Naive thymus-derived CD4-positive, alpha-beta T cell (primary cell): ENCODE measurements around the gene NUDT7. TPM values are rescaled to one million over a fixed set of nuclear protein-coding genes. Genes with fewer than 3 reads are reported as not detected.

Experiments used
- ATAC-seq: fragments of 150-1000 bp; cut with Tn5 transposase; 2 replicates; pipeline ENCODE4 v1.10.0; 2021; ENCODE audit warnings: mild to moderate bottlenecking, moderate library complexity
- CTCF ChIA-PET: fragments of 350-600 bp; sonication (Branson Sonifier 250); formaldehyde crosslinking; loops from one replicate; lab custom pipeline; 2021; ENCODE audit warnings: antibody characterized with exemption; lab: Charles Lee
- POLR2A ChIA-PET: fragments of 350-600 bp; sonication (Branson Sonifier 250); formaldehyde crosslinking; loops from one replicate; lab custom pipeline; 2021; ENCODE audit warnings: antibody characterized with exemption, inconsistent platforms; lab: Charles Lee
- DNase-seq, 9 donors: peaks; one replicate each; pipeline versions ENCODE4 v3.0.0 to v3.0.0-alpha.2; 2020 to 2022; ENCODE audit warnings: mixed read lengths in 1 of 9
- H3K27ac ChIP-seq: one replicate; pipeline ENCODE4 v1.7.0; 2013; ENCODE audit warnings: mild to moderate bottlenecking, low read depth, low read length, moderate library complexity
- H3K27me3 ChIP-seq, 2 donors: one replicate each; pipeline ENCODE4 v1.7.0; 2013; ENCODE audit warnings: low read length in 2 of 2, mild to moderate bottlenecking in 2 of 2, moderate library complexity in 2 of 2; ENCODE audit not compliant: control insufficient read depth in 2 of 2, insufficient read depth in 2 of 2
- H3K36me3 ChIP-seq, 3 experiments: 1 replicate in 2 of 3; 2 replicates in 1 of 3; pipeline ENCODE4 v1.7.0; 2013; ENCODE audit warnings: low read length in 3 of 3, mild to moderate bottlenecking in 3 of 3, moderate library complexity in 1 of 3; ENCODE audit not compliant: insufficient read depth in 3 of 3, control insufficient read depth in 2 of 3
- H3K4me1 ChIP-seq, 2 donors: one replicate each; pipeline ENCODE4 v1.7.0; 2013; ENCODE audit warnings: low read length in 2 of 2, mild to moderate bottlenecking in 2 of 2, moderate library complexity in 1 of 2; ENCODE audit not compliant: control insufficient read depth in 2 of 2, insufficient read depth in 2 of 2
- H3K4me3 ChIP-seq: 2 replicates; pipeline ENCODE4 v1.7.0; 2013; ENCODE audit warnings: mild to moderate bottlenecking, low read length
- H3K9me3 ChIP-seq, 3 experiments: 1 replicate in 2 of 3; 2 replicates in 1 of 3; pipeline ENCODE4 v1.7.0; 2013; ENCODE audit warnings: low read length in 3 of 3; ENCODE audit not compliant: control insufficient read depth in 2 of 3
- H3K27ac Mint-ChIP-seq, 9 donors: one replicate each; pipeline ENCODE4 v1.8.0; 2020 to 2022; ENCODE audit warnings: mixed read lengths in 9 of 9, mild to moderate bottlenecking in 8 of 9, moderate library complexity in 5 of 9, inconsistent platforms in 2 of 9
- H3K27me3 Mint-ChIP-seq, 5 donors: one replicate each; pipeline ENCODE4 v1.8.0; 2021 to 2022; ENCODE audit warnings: mixed read lengths in 5 of 5, mild to moderate bottlenecking in 1 of 5
- H3K36me3 Mint-ChIP-seq, 5 donors: one replicate each; pipeline ENCODE4 v1.8.0; 2020 to 2022; ENCODE audit warnings: mixed read lengths in 5 of 5, mild to moderate bottlenecking in 3 of 5, inconsistent platforms in 1 of 5
- H3K4me1 Mint-ChIP-seq, 7 donors: one replicate each; pipeline ENCODE4 v1.8.0; 2020 to 2022; ENCODE audit warnings: mixed read lengths in 7 of 7, mild to moderate bottlenecking in 3 of 7, inconsistent platforms in 1 of 7
- H3K4me3 Mint-ChIP-seq, 10 donors: one replicate each; pipeline ENCODE4 v1.8.0; 2020 to 2022; ENCODE audit warnings: mild to moderate bottlenecking in 10 of 10, mixed read lengths in 10 of 10, moderate library complexity in 6 of 10, inconsistent platforms in 2 of 10
- H3K9me3 Mint-ChIP-seq, 11 donors: one replicate each; pipeline ENCODE4 v1.8.0; 2020 to 2022; ENCODE audit warnings: mixed read lengths in 11 of 11, mild to moderate bottlenecking in 4 of 11, inconsistent platforms in 1 of 11, moderate library complexity in 1 of 11
- intact Hi-C, 2 donors: fragments of 100-400 bp; cut with micrococcal nuclease; formaldehyde crosslinking; loops; one replicate each; pipeline ENCODE4 v1.15.1; 2023
- polyA plus RNA-seq, 2 donors: library from polyadenylated mRNA; unstranded; fragments of 300-500 nt; fragmentation: Illumina TruSeq; gene quantifications; one replicate each; pipeline ENCODE4 v1.2.3, GENCODE V29; 2021
- total RNA-seq, 6 experiments: library from RNA in 5 of 6; stranded (reverse) in 5 of 6; gene quantifications; 1 replicate in 5 of 6; 2 replicates in 1 of 6; pipeline ENCODE4 v1.2.3 and lab custom pipeline; 2021 to 2026

The NUDT7 gene
- total and polyA plus RNA-seq, 7 experiments from 2014 or later = 2.1 to 22.8 (median 10.0) TPM

- no peak within 1 kb of the TSS for H3K27ac ChIP-seq
- Mint-ChIP-seq H3K27ac (no peak within 1 kb of the TSS), H3K4me1 (peaks cover 0 to 11% (median 9%) of the 10 kb centered on the region in 7 donors), H3K36me3 (no peaks in the 10 kb centered on the region), H3K9me3 (peaks cover 0 to 1% (median 0%) of the 10 kb centered on the region in 11 donors), H3K4me3 (peak within 1 kb of the TSS; percentile 53 to 80 (median 65)), H3K27me3 (peaks cover 55 to 69% (median 63%) of the 10 kb centered on the region in 5 donors)
- DNase-seq (peak in 1 of 9 donors; percentile 22), ATAC-seq (no peak)
- no peaks in the 10 kb centered on the region for H3K36me3 ChIP-seq
- ChIA-PET POLR2A (no interaction called here), CTCF (interaction anchor here (0.8 kb wide), 1 partner anchor 136 kb away, joined by 3 read pairs; no protein-coding TSS in a partner anchor)
- H3K27me3 ChIP-seq = peaks cover 3 to 7% of the 10 kb centered on the region in 2 donors
- H3K9me3 ChIP-seq = no peaks in the 10 kb centered on the region
- peaks cover 0 to 7% of the 10 kb centered on the region in 2 donors for H3K4me1 ChIP-seq
- no peak within 1 kb of the TSS for H3K4me3 ChIP-seq
- intact Hi-C loops = no loop called here
These were observed 66.1 kb downstream of the NUDT7 start, which contains the start of gene VAT1L for GRCh38 chr16:77788181-77789084. Gene VAT1L (plus strand): TSS chr16:77788564. CDS start chr16:77788683, 119 bp downstream.

- Histone ChIP-seq H3K4me1 (peaks cover 0 to 7% of the 10 kb centered on the region in 2 donors), H3K36me3 (no peaks in the 10 kb centered on the region), H3K27ac (no peak overlapping the region), H3K4me3 (no peak overlapping the region), H3K9me3 (no peaks in the 10 kb centered on the region), H3K27me3 (peaks cover 3 to 7% of the 10 kb centered on the region in 2 donors)
- Mint-ChIP-seq H3K4me3 (peak overlapping the region in 8 of 10 donors; percentile 4 to 80 (median 36)), H3K27me3 (peaks cover 61 to 74% (median 66%) of the 10 kb centered on the region in 5 donors), H3K27ac (no peak overlapping the region), H3K4me1 (peaks cover 0 to 11% (median 9%) of the 10 kb centered on the region in 7 donors), H3K36me3 (no peaks in the 10 kb centered on the region), H3K9me3 (peaks cover 0 to 1% (median 0%) of the 10 kb centered on the region in 11 donors)
- ATAC-seq (no peak), DNase-seq (no peak)
- intact Hi-C loops = no loop called here
- POLR2A ChIA-PET = no interaction called here
- CTCF ChIA-PET = interaction anchor here (0.8 kb wide), 1 partner anchor 135 kb away, joined by 3 read pairs; no protein-coding TSS in a partner anchor
These were observed 67.0 kb downstream of the NUDT7 start for GRCh38 chr16:77789085-77790008.

GRCh38 chr16:77790009-77790372 is 67.7 kb downstream of the NUDT7 start:
- H3K9me3 ChIP-seq = no peaks in the 10 kb centered on the region
- Mint-ChIP-seq H3K27ac (no peak overlapping the region), H3K4me1 (peaks cover 0 to 11% (median 9%) of the 10 kb centered on the region in 7 donors), H3K36me3 (no peaks in the 10 kb centered on the region), H3K27me3 (peaks cover 66 to 80% (median 69%) of the 10 kb centered on the region in 5 donors), H3K9me3 (peaks cover 0 to 1% (median 0%) of the 10 kb centered on the region in 11 donors), H3K4me3 (peak overlapping the region in 2 of 10 donors; percentile 65 to 80)
- H3K4me3 ChIP-seq = no peak overlapping the region
- H3K4me1 ChIP-seq = peaks cover 0 to 7% of the 10 kb centered on the region in 2 donors
- ChIA-PET CTCF (no interaction called here), POLR2A (no interaction called here)
- ATAC-seq (no peak), DNase-seq (no peak)
- intact Hi-C loops = no loop called here
- H3K36me3 ChIP-seq = no peaks in the 10 kb centered on the region
- no peak overlapping the region for H3K27ac ChIP-seq
- H3K27me3 ChIP-seq = peaks cover 3 to 7% of the 10 kb centered on the region in 2 donors

GRCh38 chr16:77790912-77791311 is 68.6 kb downstream of the NUDT7 start:
- Mint-ChIP-seq H3K4me1 (peaks cover 0 to 11% (median 9%) of the 10 kb centered on the region in 7 donors), H3K36me3 (no peaks in the 10 kb centered on the region), H3K27me3 (peaks cover 64 to 78% (median 67%) of the 10 kb centered on the region in 5 donors), H3K4me3 (no peak overlapping the region), H3K9me3 (peaks cover 0 to 1% (median 0%) of the 10 kb centered on the region in 11 donors), H3K27ac (no peak overlapping the region)
- no peak overlapping the region for H3K27ac ChIP-seq
- peaks cover 3 to 7% of the 10 kb centered on the region in 2 donors for H3K27me3 ChIP-seq
- DNase-seq (no peak), ATAC-seq (no peak)
- ChIA-PET POLR2A (no interaction called here), CTCF (no interaction called here)
- H3K4me3 ChIP-seq = no peak overlapping the region
- H3K36me3 ChIP-seq = no peaks in the 10 kb centered on the region
- no peaks in the 10 kb centered on the region for H3K9me3 ChIP-seq
- peaks cover 0 to 7% of the 10 kb centered on the region in 2 donors for H3K4me1 ChIP-seq
- intact Hi-C loops = no loop called here

Other genes with a start within 250 kb of the NUDT7 start
- gene VAT1L, start 66.0 kb downstream of the NUDT7 start, total RNA-seq = not detected
- gene VAT1L, start 66.0 kb downstream of the NUDT7 start, polyA plus RNA-seq = not detected